ENCODE results near the gene PTK7.
A peak's percentile ranks its signal among the peaks of the same experiment; 100 is the strongest.
"Not testable (repeated sequence)": the region's sequence is repeated elsewhere in the genome, so short reads cannot be mapped to it uniquely, and the experiment has no call there.

The PTK7 gene

GRCh38 chr6:43088654-43089056 lies 12.5 kb downstream of the PTK7 start:
- DNase-seq, result no peak

GRCh38 chr6:43089467-43089866 lies 13.4 kb downstream of the PTK7 start:
- DNase-seq, result no peak

- DNase-seq, result no peak
Measured at GRCh38 chr6:43089874-43090558, 13.9 kb downstream of the PTK7 start.

- DNase-seq, result no peak
Measured at GRCh38 chr6:43090559-43090956, 14.4 kb downstream of the PTK7 start.

- DNase-seq, result no peak
Measured at GRCh38 chr6:43091020-43091419, 14.9 kb downstream of the PTK7 start.

- DNase-seq, result no peak
Measured at GRCh38 chr6:43091436-43091991, 15.4 kb downstream of the PTK7 start.

GRCh38 chr6:43092635-43093034 lies 16.5 kb downstream of the PTK7 start:
- DNase-seq, result no peak

- no peak for DNase-seq
Measured at GRCh38 chr6:43093436-43094289, 17.5 kb downstream of the PTK7 start.

- DNase-seq, result no peak
Measured at GRCh38 chr6:43095939-43096338, 19.8 kb downstream of the PTK7 start.

GRCh38 chr6:43096451-43097097 lies 20.5 kb downstream of the PTK7 start:
- no peak for DNase-seq

- no peak for DNase-seq
Measured at GRCh38 chr6:43097098-43097489, 21.0 kb downstream of the PTK7 start.

- no peak for DNase-seq
Measured at GRCh38 chr6:43097502-43097901, 21.4 kb downstream of the PTK7 start.

GRCh38 chr6:43101497-43101896 lies 25.4 kb downstream of the PTK7 start:
- no peak for DNase-seq

GRCh38 chr6:43103253-43103876 lies 27.3 kb downstream of the PTK7 start:
- no peak for DNase-seq

GRCh38 chr6:43105538-43106222 lies 29.6 kb downstream of the PTK7 start:
- DNase-seq, result no peak

GRCh38 chr6:43107344-43108062 lies 31.4 kb downstream of the PTK7 start:
- peak; percentile 31 for DNase-seq

- peak; percentile 6 for DNase-seq
Measured at GRCh38 chr6:43113431-43114260, 37.5 kb downstream of the PTK7 start.

- DNase-seq, result no peak
Measured at GRCh38 chr6:43115365-43115764, 39.3 kb downstream of the PTK7 start.

GRCh38 chr6:43117466-43117865 lies 41.4 kb downstream of the PTK7 start:
- DNase-seq, result not testable (repeated sequence)

- no peak for DNase-seq
Measured at GRCh38 chr6:43119482-43119881, 43.4 kb downstream of the PTK7 start.

Data from NCI-H1436 (cell line).